ENCODE results near the gene ASXL3. TPM values are rescaled to one million over a fixed set of nuclear protein-coding genes. Genes with fewer than 3 reads are reported as not detected.

ASXL3 gene
- total RNA-seq (not detected), total RNA-seq (0 to 0.12 reads per million in 2 donors)

DNA sequence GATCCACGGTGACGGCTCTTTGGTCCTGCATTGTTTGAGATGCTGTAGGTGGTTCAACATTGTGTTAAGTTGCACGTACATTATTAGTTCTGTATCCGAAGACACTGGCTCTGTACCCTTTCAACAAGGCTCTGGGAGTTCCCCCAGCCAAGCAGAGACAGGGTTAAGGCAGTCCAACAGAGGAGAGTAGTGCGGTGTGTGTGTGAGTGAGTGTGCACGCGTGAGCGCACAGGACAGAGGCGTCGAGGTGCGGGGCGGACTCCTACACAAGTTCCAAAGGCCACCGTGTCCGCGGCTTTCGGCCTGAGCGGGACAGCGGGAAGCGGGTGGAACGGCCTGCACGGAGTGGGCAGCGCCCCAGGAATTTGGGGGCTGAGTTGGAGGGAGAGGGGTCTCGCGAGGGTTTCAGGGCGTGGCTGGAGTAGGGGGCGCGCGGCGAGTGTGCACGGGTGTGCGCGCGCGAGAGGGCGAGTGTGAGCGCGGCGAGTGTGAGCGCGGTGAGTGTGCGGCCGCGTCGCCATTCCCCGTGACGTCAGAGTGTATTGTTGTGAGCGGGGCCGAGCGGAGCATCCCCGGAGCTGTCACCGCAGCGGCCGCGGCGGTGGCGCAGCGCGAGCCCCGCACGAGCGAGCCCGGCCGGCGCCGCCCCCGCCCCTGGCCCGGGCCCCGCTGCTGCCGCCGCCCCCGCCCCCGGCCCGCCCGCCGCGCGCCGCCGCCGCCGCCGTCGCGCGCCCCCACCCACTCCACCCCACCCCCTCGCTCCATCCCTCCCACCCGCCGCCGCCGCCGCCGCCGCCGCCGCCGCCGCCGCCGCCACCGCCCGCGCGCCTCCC is at the start of gene ASXL3:
ASXL3 (plus strand) TSS at position 535 of the 833 bp plus-strand sequence. CDS start 413 bp downstream, outside the sequence.
- no peak within 1 kb of the TSS for H3K27ac Mint-ChIP-seq
- no peak for DNase-seq
- H3K27me3 Mint-ChIP-seq: peaks cover 6% of the 10 kb centered on the region
- peak within 1 kb of the TSS; percentile 22 for H3K4me3 Mint-ChIP-seq
- no peaks in the 10 kb centered on the region for H3K4me1 Mint-ChIP-seq
- ATAC-seq: no peak
- no peaks in the 10 kb centered on the region for H3K9me3 ChIP-seq (ENCODE audit: control insufficient read depth, low read length, poor library complexity, severe bottlenecking)
- no peaks in the 10 kb centered on the region for H3K36me3 Mint-ChIP-seq (ENCODE audit: low read depth)

DNA sequence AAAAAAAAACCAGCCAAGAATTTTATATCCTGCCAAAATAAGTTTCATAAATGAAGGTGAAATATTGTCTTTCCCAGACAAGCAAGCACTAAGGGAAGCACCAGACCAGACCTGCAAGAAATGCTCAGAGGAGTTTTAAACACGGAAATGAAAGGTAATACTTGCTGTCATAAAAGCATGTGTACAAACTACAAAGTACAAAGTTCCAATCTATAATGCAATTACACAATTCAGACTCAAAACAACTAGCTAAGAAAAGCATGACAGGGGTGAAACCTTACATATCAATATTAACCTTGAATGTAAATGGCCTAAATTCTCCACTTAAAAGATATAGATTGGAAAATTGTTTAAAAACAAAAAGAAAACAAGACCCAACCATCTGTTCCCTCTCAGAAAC is 45.0 kb upstream of the ASXL3 start:
- ATAC-seq: no peak
- Mint-ChIP-seq H3K27me3 (no peaks in the 10 kb centered on the region), H3K36me3 (ENCODE audit: low read depth) (no peaks in the 10 kb centered on the region), H3K27ac (no peak overlapping the region), H3K4me3 (no peak overlapping the region), H3K4me1 (no peaks in the 10 kb centered on the region)
- no peak for DNase-seq
- no peaks in the 10 kb centered on the region for H3K9me3 ChIP-seq (ENCODE audit: control insufficient read depth, low read length, poor library complexity, severe bottlenecking)

DNA sequence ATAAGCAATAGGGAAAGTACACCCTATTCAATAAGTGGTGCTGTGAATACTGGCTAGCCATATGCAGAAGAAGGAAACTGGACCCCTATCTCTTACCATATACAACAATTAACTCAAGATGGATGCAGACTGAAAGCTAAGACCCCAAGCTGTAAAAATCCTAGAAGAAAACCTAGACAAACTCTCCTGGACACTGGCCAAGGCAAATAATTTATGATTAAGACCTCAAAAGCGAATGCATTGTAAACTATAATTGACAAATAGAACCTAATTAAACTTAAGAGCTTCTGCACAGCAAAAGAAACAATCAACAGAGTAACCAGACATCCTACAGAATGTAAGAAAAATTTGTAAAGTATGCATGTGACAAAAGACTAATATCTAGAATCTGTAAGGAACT is 41.1 kb upstream of the ASXL3 start:
- ATAC-seq: no peak
- H3K9me3 ChIP-seq (ENCODE audit: control insufficient read depth, low read length, poor library complexity, severe bottlenecking): no peaks in the 10 kb centered on the region
- no peaks in the 10 kb centered on the region for H3K36me3 Mint-ChIP-seq (ENCODE audit: low read depth)
- no peaks in the 10 kb centered on the region for H3K4me1 Mint-ChIP-seq
- H3K4me3 Mint-ChIP-seq: no peak overlapping the region
- H3K27ac Mint-ChIP-seq: no peak overlapping the region
- no peak for DNase-seq
- no peaks in the 10 kb centered on the region for H3K27me3 Mint-ChIP-seq

DNA sequence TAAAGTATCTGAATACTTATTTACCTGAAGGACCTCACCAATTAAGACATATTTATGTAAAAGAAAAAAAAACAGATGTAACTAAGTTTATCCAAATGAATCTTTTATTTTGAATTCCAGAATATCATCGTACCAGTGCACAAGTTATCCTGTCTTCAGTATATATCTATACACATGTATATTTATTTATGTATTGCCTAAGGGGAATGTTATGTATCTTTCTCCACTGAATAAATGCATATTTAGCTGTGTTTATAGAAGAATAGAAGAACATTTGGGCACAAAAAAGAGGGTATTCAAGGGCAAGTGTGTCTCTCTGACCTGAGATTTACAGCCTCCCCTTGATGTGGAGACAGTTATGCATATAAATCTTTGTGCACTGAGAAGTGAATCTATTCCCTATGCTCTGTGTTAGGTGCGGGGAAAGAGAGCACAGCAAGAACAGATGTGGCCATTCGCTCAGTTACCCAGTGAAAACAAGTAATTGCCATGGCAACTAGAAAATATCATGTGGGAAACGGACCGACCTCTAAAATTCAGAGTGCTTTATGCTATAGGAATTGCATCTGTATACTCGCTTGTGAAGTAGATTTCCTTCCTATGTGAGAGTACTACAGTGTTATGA is 39.5 kb upstream of the ASXL3 start:
- ATAC-seq (no peak), DNase-seq (no peak)
- H3K27ac Mint-ChIP-seq: no peak overlapping the region
- H3K4me3 Mint-ChIP-seq: no peak overlapping the region
- H3K27me3 Mint-ChIP-seq: no peaks in the 10 kb centered on the region
- no peaks in the 10 kb centered on the region for H3K9me3 ChIP-seq (ENCODE audit: control insufficient read depth, low read length, poor library complexity, severe bottlenecking)
- H3K4me1 Mint-ChIP-seq: no peaks in the 10 kb centered on the region
- no peaks in the 10 kb centered on the region for H3K36me3 Mint-ChIP-seq (ENCODE audit: low read depth)

DNA sequence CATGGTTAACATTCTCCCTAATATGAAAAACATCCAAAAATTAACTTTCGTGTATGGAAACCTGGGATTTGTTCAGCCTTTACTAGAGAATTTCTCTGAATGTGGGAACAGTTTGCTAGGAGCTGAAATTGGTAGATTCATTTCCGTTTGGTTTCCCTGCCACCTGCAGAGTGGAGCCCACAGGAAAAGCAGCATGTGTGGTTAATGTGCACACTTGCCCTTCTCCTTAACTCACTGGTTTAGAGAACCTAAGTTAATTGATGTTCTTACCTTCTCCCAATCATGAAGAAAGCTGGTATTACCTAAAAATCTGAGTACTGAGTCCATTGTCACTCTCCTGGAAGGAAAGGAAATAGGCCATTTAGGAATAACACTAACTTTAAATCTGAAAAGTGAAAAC is 37.6 kb upstream of the ASXL3 start:
- H3K4me3 Mint-ChIP-seq: no peak overlapping the region

DNA sequence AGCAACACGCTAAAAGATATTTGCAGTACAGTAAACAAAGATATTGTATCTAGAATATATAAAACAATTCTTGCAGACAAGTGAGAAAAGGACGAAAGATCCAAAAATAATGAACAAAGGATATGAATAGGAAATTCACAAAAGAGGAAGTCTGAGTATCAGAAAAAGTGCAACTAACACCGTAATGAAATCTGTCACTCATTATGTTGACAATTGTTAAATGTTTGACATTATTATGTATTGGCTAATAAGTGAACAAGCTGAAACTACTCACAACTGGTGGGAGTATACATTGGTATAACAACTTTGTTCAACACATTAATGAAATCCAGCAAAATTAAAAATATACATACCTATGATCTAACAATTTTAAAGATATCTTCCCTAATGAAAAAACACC is 36.7 kb upstream of the ASXL3 start:
- H3K9me3 ChIP-seq (ENCODE audit: control insufficient read depth, low read length, poor library complexity, severe bottlenecking): no peaks in the 10 kb centered on the region
- Mint-ChIP-seq H3K27ac (no peak overlapping the region), H3K4me1 (no peaks in the 10 kb centered on the region), H3K4me3 (no peak overlapping the region), H3K27me3 (no peaks in the 10 kb centered on the region), H3K36me3 (ENCODE audit: low read depth) (no peaks in the 10 kb centered on the region)
- DNase-seq (no peak), ATAC-seq (no peak)

More for the DNA sequence above, 37.6 kb upstream of the ASXL3 start:
- H3K27ac Mint-ChIP-seq: no peak overlapping the region
- no peaks in the 10 kb centered on the region for H3K9me3 ChIP-seq (ENCODE audit: control insufficient read depth, low read length, poor library complexity, severe bottlenecking)
- ATAC-seq (no peak), DNase-seq (no peak)
- no peaks in the 10 kb centered on the region for H3K36me3 Mint-ChIP-seq (ENCODE audit: low read depth)
- no peaks in the 10 kb centered on the region for H3K4me1 Mint-ChIP-seq
- no peaks in the 10 kb centered on the region for H3K27me3 Mint-ChIP-seq

DNA sequence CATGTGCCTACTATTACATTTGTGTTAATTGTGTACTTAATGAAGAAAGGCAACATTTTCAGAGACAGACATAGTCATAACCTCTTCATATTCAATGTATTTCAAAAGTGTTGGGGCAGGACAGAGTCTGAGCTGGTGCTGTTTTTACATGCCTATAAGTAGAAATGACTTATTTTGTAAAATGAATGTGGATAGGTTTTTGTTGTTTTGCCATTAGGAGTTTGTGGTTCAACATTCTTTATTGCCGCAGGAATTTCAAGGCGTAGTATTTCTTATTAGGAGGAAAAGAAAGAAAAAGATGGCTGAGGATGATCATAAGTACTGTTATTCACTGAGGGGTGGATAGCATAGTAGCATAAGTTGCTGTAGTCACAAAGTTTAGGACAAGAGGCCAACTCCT is 21.2 kb upstream of the ASXL3 start:
- no peaks in the 10 kb centered on the region for H3K4me1 Mint-ChIP-seq
- H3K9me3 ChIP-seq (ENCODE audit: control insufficient read depth, low read length, poor library complexity, severe bottlenecking): no peaks in the 10 kb centered on the region
- no peak overlapping the region for H3K27ac Mint-ChIP-seq
- no peaks in the 10 kb centered on the region for H3K36me3 Mint-ChIP-seq (ENCODE audit: low read depth)
- H3K27me3 Mint-ChIP-seq: no peaks in the 10 kb centered on the region
- H3K4me3 Mint-ChIP-seq: no peak overlapping the region
- DNase-seq (no peak), ATAC-seq (no peak)

DNA sequence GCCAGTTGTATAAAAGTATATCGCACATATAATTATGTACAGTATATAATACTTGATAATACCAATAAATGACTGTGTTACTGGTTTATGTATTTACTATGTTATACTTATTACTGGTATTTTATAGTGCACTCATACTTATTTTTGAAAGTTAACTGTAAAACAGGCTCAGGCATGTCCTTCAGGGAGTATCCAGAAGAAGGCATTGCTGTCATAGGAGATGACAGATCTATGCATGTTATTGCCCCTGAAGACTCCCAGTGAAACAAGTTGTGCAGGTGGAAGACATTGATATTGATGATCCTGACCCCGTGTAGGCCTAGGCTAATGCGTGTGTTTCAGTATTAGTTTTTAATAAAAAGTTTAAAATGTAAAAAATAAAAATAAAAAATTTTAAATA is 20.3 kb upstream of the ASXL3 start:
- H3K4me1 Mint-ChIP-seq: no peaks in the 10 kb centered on the region
- DNase-seq: no peak
- no peaks in the 10 kb centered on the region for H3K36me3 Mint-ChIP-seq (ENCODE audit: low read depth)
- no peaks in the 10 kb centered on the region for H3K9me3 ChIP-seq (ENCODE audit: control insufficient read depth, low read length, poor library complexity, severe bottlenecking)
- ATAC-seq: no peak
- no peak overlapping the region for H3K27ac Mint-ChIP-seq
- no peak overlapping the region for H3K4me3 Mint-ChIP-seq
- no peaks in the 10 kb centered on the region for H3K27me3 Mint-ChIP-seq

DNA sequence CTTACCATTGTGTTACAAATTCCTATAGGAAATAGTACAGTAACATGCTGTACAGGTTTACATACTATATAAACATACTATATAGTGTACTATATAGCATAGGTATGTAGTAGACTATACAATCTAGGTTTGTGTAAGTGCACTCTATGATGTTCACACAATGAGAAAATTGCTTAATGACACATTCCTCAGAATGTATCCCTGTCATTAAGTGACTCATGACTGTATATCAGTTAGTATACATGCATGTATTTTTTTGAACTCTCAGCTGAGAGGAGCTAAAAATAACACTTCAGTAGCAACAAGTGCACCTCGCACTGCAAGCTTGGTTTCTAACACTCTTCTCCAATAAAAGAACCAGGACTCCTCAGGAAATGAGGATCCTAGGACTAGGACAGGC is 19.5 kb upstream of the ASXL3 start:
- no peaks in the 10 kb centered on the region for H3K4me1 Mint-ChIP-seq
- no peak overlapping the region for H3K4me3 Mint-ChIP-seq
- ATAC-seq (no peak), DNase-seq (no peak)
- no peak overlapping the region for H3K27ac Mint-ChIP-seq
- H3K9me3 ChIP-seq (ENCODE audit: control insufficient read depth, low read length, poor library complexity, severe bottlenecking): peaks cover 2% of the 10 kb centered on the region
- no peaks in the 10 kb centered on the region for H3K27me3 Mint-ChIP-seq
- H3K36me3 Mint-ChIP-seq (ENCODE audit: low read depth): no peaks in the 10 kb centered on the region

DNA sequence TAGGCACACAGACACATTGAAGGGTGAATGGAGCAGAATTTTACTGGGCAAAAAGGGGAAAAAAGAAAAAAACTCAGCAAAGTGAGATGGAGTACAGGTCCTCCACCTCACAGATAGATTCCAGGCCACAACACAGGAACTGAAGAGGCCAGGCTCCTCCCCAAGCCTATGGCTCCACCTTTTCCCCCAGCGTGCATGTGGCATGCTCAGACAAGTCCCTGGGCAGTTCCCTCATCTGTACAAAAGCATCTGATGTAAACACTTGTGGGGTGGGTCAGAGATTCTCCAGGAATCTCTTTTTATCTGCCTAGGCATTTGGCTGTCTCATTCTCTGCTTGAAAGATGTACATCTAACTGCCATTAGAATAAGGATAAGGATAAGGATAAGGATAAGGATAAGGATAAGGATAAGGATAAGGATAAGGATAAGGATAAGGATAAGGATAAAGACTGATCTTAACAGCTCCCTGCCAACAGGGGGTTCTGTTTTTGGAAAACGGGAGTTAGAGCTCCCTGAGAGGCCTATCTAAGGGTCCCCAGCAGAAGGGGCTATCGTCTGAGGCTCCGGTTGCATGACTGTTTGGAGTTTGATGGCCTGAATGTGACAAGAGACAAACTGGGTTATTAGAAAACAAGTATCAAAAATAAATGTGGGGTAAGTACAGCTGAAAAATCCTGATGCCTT is 17.2 kb upstream of the ASXL3 start:
- Mint-ChIP-seq H3K4me1 (no peaks in the 10 kb centered on the region), H3K27me3 (no peaks in the 10 kb centered on the region), H3K27ac (no peak overlapping the region), H3K36me3 (ENCODE audit: low read depth) (no peaks in the 10 kb centered on the region), H3K4me3 (no peak overlapping the region)
- DNase-seq (no peak), ATAC-seq (no peak)
- H3K9me3 ChIP-seq (ENCODE audit: control insufficient read depth, low read length, poor library complexity, severe bottlenecking): peaks cover 2% of the 10 kb centered on the region

DNA sequence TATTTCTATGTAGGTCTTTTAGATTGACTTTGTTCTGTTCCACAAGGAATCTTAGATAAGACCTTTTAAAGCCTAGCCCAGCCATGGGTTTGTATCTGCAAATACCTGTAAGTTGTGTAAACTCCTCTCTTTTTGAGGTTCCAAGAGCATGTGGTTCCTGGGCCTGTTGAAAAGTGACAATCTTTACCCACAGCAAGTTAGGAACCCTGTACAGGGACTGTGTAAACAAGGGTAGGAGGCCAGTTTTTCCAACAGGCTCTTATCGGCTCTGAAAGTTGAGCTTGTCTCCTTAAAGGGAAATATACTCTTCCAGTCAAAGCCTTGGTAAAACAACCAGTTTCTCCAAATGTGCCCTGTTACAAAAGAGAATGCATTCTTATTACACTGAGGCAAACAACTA is 15.3 kb upstream of the ASXL3 start:
- peaks cover 2% of the 10 kb centered on the region for H3K9me3 ChIP-seq (ENCODE audit: control insufficient read depth, low read length, poor library complexity, severe bottlenecking)
- Mint-ChIP-seq H3K4me3 (no peak overlapping the region), H3K27me3 (no peaks in the 10 kb centered on the region), H3K4me1 (no peaks in the 10 kb centered on the region), H3K27ac (no peak overlapping the region), H3K36me3 (ENCODE audit: low read depth) (no peaks in the 10 kb centered on the region)
- no peak for DNase-seq
- ATAC-seq: no peak

DNA sequence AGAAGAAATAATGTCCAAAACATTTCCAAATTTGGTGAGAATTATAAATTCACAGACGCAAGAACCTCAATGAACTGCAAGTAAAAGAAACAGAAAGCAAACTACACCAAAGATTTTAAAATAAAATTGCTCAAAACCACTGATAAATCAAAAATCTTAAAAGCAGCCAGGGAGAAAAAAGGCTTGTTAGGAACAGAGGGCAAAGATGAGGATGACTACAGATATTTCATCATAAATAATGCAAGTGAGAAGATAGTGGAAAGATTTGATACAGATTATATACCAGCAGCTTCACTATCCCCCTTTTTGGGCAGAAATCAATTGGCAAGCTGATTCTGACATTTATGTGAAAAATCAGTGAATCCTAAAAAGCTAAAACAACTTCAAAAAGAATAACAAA is 10.3 kb upstream of the ASXL3 start:
- DNase-seq: no peak
- H3K27ac Mint-ChIP-seq: no peak overlapping the region
- H3K27me3 Mint-ChIP-seq: no peaks in the 10 kb centered on the region
- no peaks in the 10 kb centered on the region for H3K4me1 Mint-ChIP-seq
- ATAC-seq: no peak
- H3K9me3 ChIP-seq (ENCODE audit: control insufficient read depth, low read length, poor library complexity, severe bottlenecking): peaks cover 2% of the 10 kb centered on the region
- H3K4me3 Mint-ChIP-seq: no peak overlapping the region
- H3K36me3 Mint-ChIP-seq (ENCODE audit: low read depth): no peaks in the 10 kb centered on the region

DNA sequence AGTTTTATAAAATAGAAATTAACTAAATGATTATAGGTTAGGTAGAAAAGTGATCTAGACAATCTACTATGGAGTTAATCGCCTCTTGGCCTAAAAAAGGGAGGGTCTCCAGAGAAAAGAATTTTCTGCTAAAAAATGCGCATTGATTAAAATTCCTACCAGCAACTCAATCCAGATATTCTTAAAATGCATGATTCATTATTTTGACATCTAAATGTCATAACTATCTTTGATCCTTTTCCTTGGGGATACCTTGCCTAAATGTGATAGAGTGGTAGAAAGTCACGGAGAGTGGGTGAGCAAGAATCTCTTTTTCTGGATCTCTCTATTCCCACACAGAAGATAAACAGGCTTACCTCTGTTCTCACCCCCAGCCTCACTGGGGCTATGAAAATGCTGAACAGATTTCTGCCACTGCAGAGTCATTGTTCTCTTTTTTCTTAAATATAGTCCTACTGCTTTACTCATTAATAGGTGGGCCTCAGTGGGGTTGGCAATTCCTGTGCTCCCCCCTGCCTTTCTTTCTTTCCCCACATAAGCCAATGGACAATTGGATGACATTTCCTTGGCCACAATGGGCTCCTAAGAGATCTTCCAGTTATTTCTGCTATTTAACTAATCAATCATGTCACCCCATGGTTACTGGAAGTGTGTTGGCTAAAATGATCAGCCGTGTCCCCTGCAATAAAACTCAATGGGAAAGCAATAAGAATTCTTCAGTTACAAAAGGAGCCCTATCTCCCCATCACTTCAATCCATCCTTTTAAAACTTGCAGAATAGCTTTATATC is 5.8 kb upstream of the ASXL3 start:
- ATAC-seq (no peak), DNase-seq (no peak)
- Mint-ChIP-seq H3K4me3 (no peak overlapping the region), H3K27me3 (no peaks in the 10 kb centered on the region), H3K4me1 (no peaks in the 10 kb centered on the region), H3K36me3 (ENCODE audit: low read depth) (no peaks in the 10 kb centered on the region), H3K27ac (no peak overlapping the region)
- H3K9me3 ChIP-seq (ENCODE audit: control insufficient read depth, low read length, poor library complexity, severe bottlenecking): no peaks in the 10 kb centered on the region
